KBM-7 (cell line): Measurements from ENCODE around the gene TMEM126A.

ENCODE experiments used
- DNase-seq: peaks from one replicate; pipeline ENCODE4 v3.0.0-alpha.2; 2015
- in situ Hi-C: fragments of 300-500 bp; cut with MboI; formaldehyde crosslinking; loops from 2 replicates; pipeline ENCODE4 v1.14.3; 2020; ENCODE audit warnings: low sequenced_read_pairs, low pct_unique_long_range_greater_than_20kb, mixed read lengths

The TMEM126A gene

DNA sequence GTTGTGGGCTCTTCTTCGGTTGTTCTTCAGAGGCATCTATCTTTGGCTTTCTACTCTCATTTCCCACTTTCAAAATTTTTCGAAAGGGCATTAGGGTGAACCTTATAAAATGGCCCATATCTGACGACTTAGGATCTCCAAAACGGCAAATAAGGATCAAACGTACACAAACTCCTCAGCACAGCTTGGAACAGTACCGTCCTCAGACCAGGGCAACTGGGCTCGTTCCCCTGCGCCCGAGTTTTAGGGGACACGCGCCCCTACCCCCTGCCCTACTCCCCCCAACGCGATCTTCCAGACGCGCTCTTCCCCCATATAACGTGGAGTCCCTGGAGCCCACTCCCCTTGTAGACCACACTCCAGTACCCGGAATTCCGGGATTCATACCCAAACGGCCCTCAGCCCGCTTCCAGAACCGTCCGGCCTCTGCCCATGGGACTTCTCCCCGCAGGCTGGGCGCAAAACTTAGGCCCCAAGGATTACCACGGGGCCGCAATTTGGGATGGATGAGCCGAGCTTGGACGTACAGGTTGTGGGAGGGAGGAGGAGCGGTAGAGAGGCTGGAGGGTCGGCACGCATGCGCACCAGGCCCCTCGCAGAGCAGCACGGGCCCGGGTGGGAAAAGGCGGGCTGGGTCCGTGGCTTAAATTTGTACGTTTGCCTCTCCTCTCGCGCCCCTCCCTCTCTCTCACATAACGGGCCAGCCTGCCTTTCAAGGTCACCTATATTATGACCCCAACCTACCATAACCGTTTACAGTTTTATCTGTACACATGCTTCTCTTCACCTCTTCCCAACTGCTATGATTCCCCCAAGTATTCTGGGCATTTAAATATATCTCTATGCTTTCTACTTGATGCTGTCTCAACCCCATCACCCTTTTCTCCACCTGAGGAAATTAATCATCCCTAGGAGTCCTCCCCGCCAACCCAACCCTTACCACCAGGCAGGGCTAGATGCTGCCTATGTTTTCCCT, 34.9 kb downstream of the TMEM126A start:
- in situ Hi-C loops: no loop called here
- DNase-seq: no peak

DNA sequence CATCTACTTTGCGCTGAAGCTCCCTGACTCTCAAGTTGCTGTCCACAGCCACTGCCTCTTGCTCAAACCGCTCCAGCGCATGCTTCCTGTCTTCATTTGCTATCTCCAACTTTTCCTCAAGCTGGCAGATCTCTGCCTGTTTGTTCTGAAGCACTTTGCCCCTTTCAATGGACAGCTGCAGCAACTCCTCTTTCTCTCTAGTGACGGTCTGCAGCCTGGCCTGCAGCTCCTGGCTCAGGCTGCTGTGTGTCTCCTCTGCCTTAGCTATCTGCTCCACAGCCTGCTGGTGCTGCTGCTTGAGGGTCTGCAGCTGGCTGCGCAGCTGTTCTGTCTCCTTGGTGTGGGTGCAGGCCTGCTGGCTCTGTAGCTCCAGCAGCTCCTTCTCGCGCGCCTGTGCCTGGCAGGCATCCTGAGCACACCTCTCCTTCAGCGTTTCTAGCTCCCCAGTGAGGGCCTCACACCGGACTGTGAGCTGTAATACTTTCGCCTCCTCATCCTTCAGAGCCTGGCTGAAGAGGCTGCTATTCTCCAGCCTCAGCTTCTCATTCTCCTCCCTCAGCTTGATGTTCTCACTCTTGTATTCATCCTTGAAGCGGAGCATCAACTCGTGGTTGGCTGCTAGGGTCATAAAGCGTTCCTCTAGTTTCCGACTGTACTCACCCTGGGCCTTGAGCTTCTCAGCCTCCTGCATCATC, 37.5 kb downstream of the TMEM126A start:
- in situ Hi-C loops: no loop called here
- DNase-seq: no peak

- in situ Hi-C loops: no loop called here
- no peak for DNase-seq
Measured at GRCh38 chr11:85685820-85686459, 38.2 kb downstream of the TMEM126A start, which contains the start of gene CCDC89. Gene CCDC89, minus strand, starts transcription at chr11:85686195. Its CDS starts 65 bp downstream, at chr11:85686130.

DNA sequence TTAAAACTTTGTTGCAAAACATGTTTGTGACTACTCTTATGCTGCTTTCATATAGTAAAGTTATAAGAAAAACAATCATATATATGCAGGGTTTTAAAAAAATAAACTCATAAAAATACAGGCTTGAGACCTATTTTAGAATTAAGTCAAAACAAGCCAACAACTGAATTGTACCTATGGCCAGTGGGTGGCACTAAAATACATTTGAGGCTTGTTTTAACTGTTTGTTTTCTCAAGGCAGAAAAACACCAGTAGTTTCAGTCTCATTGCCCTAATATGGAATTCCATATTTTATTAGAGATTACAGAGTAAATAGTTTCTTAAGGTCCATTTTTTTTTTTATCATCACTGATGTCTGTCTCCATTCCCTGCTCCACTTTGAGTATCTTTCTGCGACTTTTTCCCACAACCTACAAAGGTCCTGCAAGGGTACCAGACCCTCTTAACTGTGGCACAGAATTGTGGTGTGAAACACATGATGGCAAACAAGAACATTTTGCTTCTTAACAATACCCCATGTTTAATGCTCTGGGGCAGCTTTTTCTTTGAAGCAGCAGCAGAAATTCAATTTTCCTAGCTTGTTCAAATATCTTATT, 46.7 kb downstream of the TMEM126A start:
- peak; percentile 28 for DNase-seq
- in situ Hi-C loops: no loop called here

- in situ Hi-C loops: no loop called here
- no peak for DNase-seq
Measured at GRCh38 chr11:85695546-85695945, 47.8 kb downstream of the TMEM126A start.

DNA sequence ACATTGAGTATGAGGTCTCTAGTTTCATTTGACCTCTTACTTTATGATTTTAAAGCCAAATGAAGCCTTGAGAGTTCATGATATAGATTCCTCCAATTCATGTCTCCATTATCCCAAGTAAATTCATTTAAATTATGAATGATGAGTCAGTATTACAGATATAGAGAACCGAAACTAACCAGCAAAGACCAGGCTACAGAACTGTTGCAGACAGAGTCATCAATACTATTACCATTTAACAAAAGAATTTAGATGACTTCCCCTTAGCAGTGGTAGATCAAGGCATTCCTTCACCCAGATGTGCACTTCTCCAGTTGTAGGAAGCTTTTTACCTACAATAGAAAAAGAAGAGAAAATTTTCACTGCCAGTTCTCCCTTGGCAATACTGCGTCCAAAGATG, 50.0 kb downstream of the TMEM126A start:
- DNase-seq: no peak

DNA sequence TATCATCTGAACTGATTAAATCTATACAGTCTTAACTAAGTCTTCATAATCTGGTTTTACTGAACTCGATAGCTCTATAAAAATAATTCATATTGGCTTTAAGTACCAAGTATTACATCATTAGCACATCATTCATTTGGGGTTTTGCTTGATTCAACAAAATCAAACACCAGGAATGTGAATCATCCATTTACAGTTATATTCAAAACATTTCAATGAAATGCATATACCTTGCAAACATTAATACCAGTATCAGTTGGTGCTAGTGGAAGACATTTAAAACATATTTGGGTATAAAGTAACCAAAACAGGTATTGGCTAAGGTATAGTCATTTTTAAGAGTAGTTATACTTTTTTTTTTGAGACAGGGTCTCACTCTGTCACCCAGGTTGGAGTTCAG, 50.4 kb downstream of the TMEM126A start:
- in situ Hi-C loops: no loop called here
- DNase-seq: no peak

More for the DNA sequence above, 50.0 kb downstream of the TMEM126A start:
- in situ Hi-C loops: no loop called here

- no peak for DNase-seq
- in situ Hi-C loops: no loop called here
Measured at GRCh38 chr11:85699957-85700741, 52.4 kb downstream of the TMEM126A start.

DNA sequence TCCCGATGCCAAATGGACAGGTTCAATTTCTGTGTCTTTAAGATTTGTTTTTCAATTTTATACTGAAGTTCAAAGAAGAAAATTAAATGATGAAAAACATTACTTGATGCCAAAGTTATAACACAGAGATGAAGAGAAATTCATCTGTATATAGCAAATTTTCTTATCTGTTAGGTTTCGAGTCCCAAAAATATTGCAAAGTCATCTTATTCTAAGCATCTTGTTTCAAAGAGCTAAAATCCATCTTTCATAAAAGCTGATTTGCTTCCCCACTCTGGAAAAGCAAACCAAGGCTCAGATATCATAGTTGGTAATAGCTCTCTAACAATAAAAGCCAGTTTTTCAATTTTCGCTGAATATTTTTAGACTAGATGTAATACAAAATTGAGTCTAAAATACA, 57.2 kb downstream of the TMEM126A start:
- DNase-seq: no peak
- in situ Hi-C loops: no loop called here

GRCh38 chr11:85705800-85706199, 58.0 kb downstream of the TMEM126A start:
- no peak for DNase-seq
- in situ Hi-C loops: no loop called here
